Measurements from ENCODE around the gene ZNF581.
A peak's percentile ranks its signal among the peaks of the same experiment; 100 is the strongest.

Gene ZNF581

GRCh38 chr19:55676889-55677505 lies 33.5 kb downstream of the ZNF581 start:
- H3K4me1 ChIP-seq (ENCODE audit: insufficient read depth, poor library complexity, severe bottlenecking) = peaks cover 16% of the 10 kb centered on the region
- H3K27me3 ChIP-seq (ENCODE audit: insufficient read depth, poor library complexity, severe bottlenecking) = no peaks in the 10 kb centered on the region
- no peaks in the 10 kb centered on the region for H3K9me3 ChIP-seq (ENCODE audit: severe bottlenecking)
- H3K4me3 ChIP-seq (ENCODE audit: severe bottlenecking) = no peak overlapping the region
- no peak overlapping the region for H3K27ac ChIP-seq (ENCODE audit: poor library complexity, severe bottlenecking)
- ATAC-seq (ENCODE audit: low read depth) (no peak), DNase-seq (ENCODE audit: low spot score) (no peak)
- no peak for TF ChIP-seq CTCF (IDR thresholded peaks at IDR 0.05; ENCODE audit: poor library complexity, severe bottlenecking)
- H3K36me3 ChIP-seq (ENCODE audit: low read depth) = peaks cover 83% of the 10 kb centered on the region

- no peaks in the 10 kb centered on the region for H3K9me3 ChIP-seq (ENCODE audit: severe bottlenecking)
- H3K4me3 ChIP-seq (ENCODE audit: severe bottlenecking) = no peak overlapping the region
- no peak for DNase-seq (ENCODE audit: low spot score)
- H3K4me1 ChIP-seq (ENCODE audit: insufficient read depth, poor library complexity, severe bottlenecking) = peaks cover 16% of the 10 kb centered on the region
- H3K27ac ChIP-seq (ENCODE audit: poor library complexity, severe bottlenecking) = no peak overlapping the region
- no peak for ATAC-seq (ENCODE audit: low read depth)
- H3K27me3 ChIP-seq (ENCODE audit: insufficient read depth, poor library complexity, severe bottlenecking) = no peaks in the 10 kb centered on the region
- TF ChIP-seq CTCF (IDR thresholded peaks at IDR 0.05; ENCODE audit: poor library complexity, severe bottlenecking) = no peak
- H3K36me3 ChIP-seq (ENCODE audit: low read depth) = peaks cover 83% of the 10 kb centered on the region
These were observed 34.2 kb downstream of the ZNF581 start for GRCh38 chr19:55677572-55678028.

GRCh38 chr19:55678121-55678671 lies 34.7 kb downstream of the ZNF581 start:
- Histone ChIP-seq H3K27me3 (ENCODE audit: insufficient read depth, poor library complexity, severe bottlenecking) (no peaks in the 10 kb centered on the region), H3K4me1 (ENCODE audit: insufficient read depth, poor library complexity, severe bottlenecking) (peaks cover 16% of the 10 kb centered on the region), H3K36me3 (ENCODE audit: low read depth) (peaks cover 80% of the 10 kb centered on the region), H3K9me3 (ENCODE audit: severe bottlenecking) (no peaks in the 10 kb centered on the region), H3K27ac (ENCODE audit: poor library complexity, severe bottlenecking) (no peak overlapping the region), H3K4me3 (ENCODE audit: severe bottlenecking) (no peak overlapping the region)
- no peak for TF ChIP-seq CTCF (IDR thresholded peaks at IDR 0.05; ENCODE audit: poor library complexity, severe bottlenecking)
- ATAC-seq (ENCODE audit: low read depth) = no peak
- DNase-seq (ENCODE audit: low spot score) = no peak

DNA sequence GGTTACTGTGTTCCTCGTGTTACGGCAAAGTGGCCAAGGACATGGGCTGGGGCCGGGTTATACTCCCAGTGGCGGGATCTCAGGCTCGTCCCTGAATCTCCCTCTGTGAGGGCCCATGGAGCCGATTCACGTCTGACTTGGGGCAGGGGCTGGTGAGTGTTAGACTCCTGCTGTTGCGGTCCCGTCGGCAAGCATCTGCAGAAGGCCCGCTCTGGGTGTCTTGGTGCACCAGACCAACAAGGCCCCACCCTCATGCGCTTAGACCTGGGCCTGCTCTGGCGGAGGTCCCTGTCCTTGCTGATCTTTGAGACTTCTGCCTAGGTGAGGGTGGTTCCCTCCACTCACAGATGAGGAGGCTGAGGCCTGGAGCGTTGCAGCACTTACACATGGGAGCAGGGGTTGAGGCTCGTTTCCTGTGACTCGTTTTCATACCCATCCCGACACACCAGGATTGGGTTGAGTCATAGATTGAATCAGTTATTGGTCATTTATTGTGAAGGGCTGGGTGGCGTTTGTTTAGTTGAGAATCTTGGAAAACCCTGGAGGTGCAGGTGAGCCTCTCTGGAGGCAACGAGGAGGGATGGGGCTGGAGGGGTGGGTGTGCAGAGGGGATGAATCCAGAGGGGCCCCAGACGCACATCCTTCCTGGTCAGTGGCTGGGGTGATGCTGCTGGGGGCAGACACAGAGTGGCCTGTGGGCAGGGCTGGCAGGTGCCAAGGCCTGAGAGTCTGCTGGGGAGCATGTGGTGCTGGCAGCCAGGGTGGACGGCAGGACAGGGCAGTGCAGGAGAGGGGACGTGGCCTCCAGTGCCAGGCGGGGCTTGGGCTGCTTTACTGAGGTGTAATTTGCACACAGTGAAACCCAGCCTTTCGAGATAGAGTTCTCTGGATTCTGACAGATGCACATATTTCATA lies 36.2 kb downstream of the ZNF581 start:
- Histone ChIP-seq H3K4me3 (ENCODE audit: severe bottlenecking) (no peak overlapping the region), H3K4me1 (ENCODE audit: insufficient read depth, poor library complexity, severe bottlenecking) (peaks cover 16% of the 10 kb centered on the region), H3K27me3 (ENCODE audit: insufficient read depth, poor library complexity, severe bottlenecking) (no peaks in the 10 kb centered on the region), H3K27ac (ENCODE audit: poor library complexity, severe bottlenecking) (no peak overlapping the region), H3K9me3 (ENCODE audit: severe bottlenecking) (no peaks in the 10 kb centered on the region), H3K36me3 (ENCODE audit: low read depth) (peaks cover 82% of the 10 kb centered on the region)
- no peak for DNase-seq (ENCODE audit: low spot score)
- no peak for TF ChIP-seq CTCF (IDR thresholded peaks at IDR 0.05; ENCODE audit: poor library complexity, severe bottlenecking)
- peak; percentile 30; the same call in 2 of the 3 replicates for ATAC-seq (ENCODE audit: low read depth)
